ENCODE results near the gene PSME3IP1.
A peak's percentile ranks its signal among the peaks of the same experiment; 100 is the strongest.

The PSME3IP1 gene

DNA sequence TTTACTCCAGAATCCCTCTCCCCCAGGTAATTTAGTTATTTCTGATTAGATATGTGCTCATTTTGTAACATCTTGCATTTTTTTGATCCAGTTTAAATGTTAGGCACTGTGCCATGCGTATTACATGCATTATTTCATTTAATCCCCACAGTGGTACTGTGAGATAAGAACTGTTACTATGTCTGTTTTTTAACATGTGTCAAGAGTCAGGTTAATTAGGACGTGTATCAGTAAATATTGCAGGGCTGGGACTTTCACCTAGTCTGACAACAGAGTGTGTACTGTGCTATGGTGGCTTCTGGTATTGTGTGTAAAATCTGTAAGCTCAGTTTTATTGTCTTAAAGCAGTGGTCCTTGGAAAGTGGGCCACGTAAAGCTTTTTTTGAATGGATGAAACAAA is 10.9 kb upstream of the PSME3IP1 start:
- no peak overlapping the region for H3K4me3 ChIP-seq (ENCODE audit: control insufficient read depth, low read depth, low read length)
- DNase-seq (ENCODE audit: low read depth), result no peak
- TF ChIP-seq, protein P1, sequence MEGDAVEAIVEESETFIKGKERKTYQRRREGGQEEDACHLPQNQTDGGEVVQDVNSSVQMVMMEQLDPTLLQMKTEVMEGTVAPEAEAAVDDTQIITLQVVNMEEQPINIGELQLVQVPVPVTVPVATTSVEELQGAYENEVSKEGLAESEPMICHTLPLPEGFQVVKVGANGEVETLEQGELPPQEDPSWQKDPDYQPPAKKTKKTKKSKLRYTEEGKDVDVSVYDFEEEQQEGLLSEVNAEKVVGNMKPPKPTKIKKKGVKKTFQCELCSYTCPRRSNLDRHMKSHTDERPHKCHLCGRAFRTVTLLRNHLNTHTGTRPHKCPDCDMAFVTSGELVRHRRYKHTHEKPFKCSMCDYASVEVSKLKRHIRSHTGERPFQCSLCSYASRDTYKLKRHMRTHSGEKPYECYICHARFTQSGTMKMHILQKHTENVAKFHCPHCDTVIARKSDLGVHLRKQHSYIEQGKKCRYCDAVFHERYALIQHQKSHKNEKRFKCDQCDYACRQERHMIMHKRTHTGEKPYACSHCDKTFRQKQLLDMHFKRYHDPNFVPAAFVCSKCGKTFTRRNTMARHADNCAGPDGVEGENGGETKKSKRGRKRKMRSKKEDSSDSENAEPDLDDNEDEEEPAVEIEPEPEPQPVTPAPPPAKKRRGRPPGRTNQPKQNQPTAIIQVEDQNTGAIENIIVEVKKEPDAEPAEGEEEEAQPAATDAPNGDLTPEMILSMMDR (conservative IDR thresholded peaks at IDR 0.05; ENCODE audit: control insufficient read depth, insufficient read depth, low read depth, low read length), result no peak

DNA sequence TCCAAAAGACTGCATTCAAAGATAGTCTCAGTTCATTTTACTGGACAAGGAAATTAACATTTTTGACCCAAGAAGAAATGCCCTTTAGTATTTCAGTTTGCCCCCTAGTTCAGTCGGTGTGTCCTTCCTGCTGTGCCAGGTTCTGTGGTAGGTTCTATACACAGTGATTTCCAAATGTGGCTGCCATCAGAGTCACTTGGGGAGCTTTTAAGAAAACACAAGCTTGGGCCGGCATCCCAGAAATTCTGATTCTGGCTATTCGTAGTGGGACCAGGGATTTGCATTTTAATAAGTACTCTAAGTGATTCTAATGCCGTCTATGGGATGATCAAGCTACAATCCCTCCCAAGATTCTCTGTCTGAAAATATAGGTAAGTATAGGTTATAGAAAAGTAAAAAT is 10.4 kb upstream of the PSME3IP1 start:
- DNase-seq (ENCODE audit: low read depth), result no peak
- TF ChIP-seq, protein P1 (conservative IDR thresholded peaks at IDR 0.05; ENCODE audit: control insufficient read depth, insufficient read depth, low read depth, low read length), result no peak

DNA sequence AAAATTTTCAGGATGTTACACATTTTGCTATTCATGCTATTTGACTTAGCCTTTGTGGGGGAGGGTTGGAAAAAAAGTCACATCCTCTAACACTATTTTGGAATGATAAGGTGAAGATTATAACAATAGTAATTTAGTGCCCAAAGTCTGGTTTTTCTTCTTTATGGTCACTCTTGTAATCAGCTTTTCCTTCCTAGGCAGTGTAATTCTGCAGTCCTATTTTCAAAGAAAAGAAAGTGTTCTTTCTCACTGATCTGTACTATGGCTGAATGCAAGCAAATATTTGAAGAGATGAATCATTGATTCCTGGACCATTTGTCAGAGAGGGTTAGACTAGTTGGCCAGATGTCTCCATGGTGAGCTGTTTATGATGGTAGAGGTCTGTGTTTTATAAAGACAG is 8.7 kb upstream of the PSME3IP1 start:
- DNase-seq (ENCODE audit: low read depth), result peak; percentile 91
- no peak overlapping the region for H3K4me3 ChIP-seq (ENCODE audit: control insufficient read depth, low read depth, low read length)
- TF ChIP-seq, protein P1 (conservative IDR thresholded peaks at IDR 0.05; ENCODE audit: control insufficient read depth, insufficient read depth, low read depth, low read length), result no peak

More for the DNA sequence above, 10.4 kb upstream of the PSME3IP1 start:
- no peak overlapping the region for H3K4me3 ChIP-seq (ENCODE audit: control insufficient read depth, low read depth, low read length)

DNA sequence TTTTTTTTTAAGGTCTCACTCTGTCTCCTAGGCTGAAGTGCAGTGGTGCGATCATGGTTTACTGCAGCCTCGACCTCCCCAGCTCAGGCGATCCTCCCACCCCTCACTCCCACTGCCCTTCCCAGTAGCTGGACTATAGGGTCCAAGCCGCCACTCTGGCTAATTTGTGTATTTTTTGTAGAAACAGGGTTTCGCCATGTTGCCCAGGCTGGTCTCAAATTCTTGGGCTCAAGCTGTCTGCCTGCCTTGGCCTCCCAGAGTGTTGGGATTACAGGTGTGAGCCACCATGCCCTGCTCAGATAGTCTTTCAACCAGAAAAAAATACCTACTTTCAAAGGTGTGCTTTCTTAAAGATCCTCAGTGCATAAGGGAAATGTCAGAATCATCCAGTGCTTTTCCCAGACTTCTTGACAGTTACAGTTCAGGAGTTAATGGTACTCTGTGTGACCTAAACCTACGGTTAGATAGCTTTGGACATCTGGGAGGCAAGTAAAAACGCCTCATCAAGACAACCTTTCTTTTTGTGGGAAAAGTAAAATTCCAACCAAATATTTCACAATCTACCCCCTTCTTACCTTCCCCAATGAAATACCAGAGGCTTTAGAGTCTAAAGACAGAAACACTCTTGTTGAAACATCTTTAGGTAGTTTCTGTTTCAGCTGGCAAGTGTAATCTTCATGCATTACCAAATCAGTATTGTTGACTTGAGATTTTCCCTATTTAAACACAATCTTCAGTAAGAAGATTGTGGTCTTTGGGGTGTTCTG is 7.1 kb upstream of the PSME3IP1 start:
- peak; percentile 47 for DNase-seq (ENCODE audit: low read depth)
- TF ChIP-seq, protein P1 (conservative IDR thresholded peaks at IDR 0.05; ENCODE audit: control insufficient read depth, insufficient read depth, low read depth, low read length), result no peak
- no peak overlapping the region for H3K4me3 ChIP-seq (ENCODE audit: control insufficient read depth, low read depth, low read length)

DNA sequence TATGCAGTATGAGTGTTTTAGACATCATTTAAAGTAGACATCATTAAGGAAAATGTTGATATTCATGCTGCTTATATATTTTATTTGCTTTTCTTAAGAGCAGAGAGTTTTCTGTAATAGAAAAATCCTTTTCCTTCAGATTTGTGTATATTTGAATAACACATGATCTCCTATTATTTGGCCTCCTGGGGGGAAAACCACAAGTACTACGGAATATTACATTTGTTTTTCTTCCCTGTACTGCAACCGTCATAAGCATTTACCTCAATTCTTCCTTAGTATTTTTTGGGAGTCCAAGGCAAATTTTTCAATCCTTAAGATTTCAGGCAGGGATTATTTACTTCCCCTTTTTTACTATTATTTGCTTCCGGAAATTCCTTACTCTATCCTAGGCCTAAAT is 6.3 kb upstream of the PSME3IP1 start:
- TF ChIP-seq, protein P1 (conservative IDR thresholded peaks at IDR 0.05; ENCODE audit: control insufficient read depth, insufficient read depth, low read depth, low read length), result no peak
- peak; percentile 49 for DNase-seq (ENCODE audit: low read depth)
- no peak overlapping the region for H3K4me3 ChIP-seq (ENCODE audit: control insufficient read depth, low read depth, low read length)

DNA sequence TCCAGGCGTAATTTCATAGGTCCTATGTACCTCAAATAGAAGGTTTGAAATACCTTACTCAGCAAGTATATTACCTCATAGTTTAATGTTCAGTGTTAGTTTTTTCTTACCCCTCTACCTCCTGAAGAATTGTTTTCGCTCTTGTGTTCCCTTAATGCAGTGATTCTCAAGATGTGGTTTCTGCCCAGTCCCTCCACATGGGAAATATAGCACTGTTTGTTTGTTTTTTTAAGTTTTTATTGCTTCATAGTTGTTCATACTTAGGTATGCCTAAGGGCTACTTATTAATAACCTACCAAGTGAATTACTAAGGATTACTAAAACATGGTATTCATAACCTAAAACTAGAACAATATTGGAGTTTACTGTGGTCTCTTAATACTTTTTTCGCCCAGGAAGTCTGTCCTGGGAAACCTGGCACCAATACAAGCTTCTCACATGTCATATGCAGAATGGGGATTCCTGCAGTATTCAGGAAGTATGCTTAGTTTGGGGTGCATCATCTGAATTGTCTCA is 5.3 kb upstream of the PSME3IP1 start:
- peak; percentile 82 for DNase-seq (ENCODE audit: low read depth)
- H3K4me3 ChIP-seq (ENCODE audit: control insufficient read depth, low read depth, low read length), result no peak overlapping the region

More for the DNA sequence above, 5.3 kb upstream of the PSME3IP1 start:
- TF ChIP-seq, protein P1 (conservative IDR thresholded peaks at IDR 0.05; ENCODE audit: control insufficient read depth, insufficient read depth, low read depth, low read length), result no peak

Measured in fibroblast of mammary gland (primary cell).